ENCODE measurements around the gene CEP295NL. TPM values are rescaled to one million over a fixed set of nuclear protein-coding genes. Genes with fewer than 3 reads are reported as not detected.

CEP295NL gene
- total and polyA plus RNA-seq, 2 of the 13 experiments (the other 11 are each of a cell fraction or from before 2014, with no cell fraction given) = not detected

DNA sequence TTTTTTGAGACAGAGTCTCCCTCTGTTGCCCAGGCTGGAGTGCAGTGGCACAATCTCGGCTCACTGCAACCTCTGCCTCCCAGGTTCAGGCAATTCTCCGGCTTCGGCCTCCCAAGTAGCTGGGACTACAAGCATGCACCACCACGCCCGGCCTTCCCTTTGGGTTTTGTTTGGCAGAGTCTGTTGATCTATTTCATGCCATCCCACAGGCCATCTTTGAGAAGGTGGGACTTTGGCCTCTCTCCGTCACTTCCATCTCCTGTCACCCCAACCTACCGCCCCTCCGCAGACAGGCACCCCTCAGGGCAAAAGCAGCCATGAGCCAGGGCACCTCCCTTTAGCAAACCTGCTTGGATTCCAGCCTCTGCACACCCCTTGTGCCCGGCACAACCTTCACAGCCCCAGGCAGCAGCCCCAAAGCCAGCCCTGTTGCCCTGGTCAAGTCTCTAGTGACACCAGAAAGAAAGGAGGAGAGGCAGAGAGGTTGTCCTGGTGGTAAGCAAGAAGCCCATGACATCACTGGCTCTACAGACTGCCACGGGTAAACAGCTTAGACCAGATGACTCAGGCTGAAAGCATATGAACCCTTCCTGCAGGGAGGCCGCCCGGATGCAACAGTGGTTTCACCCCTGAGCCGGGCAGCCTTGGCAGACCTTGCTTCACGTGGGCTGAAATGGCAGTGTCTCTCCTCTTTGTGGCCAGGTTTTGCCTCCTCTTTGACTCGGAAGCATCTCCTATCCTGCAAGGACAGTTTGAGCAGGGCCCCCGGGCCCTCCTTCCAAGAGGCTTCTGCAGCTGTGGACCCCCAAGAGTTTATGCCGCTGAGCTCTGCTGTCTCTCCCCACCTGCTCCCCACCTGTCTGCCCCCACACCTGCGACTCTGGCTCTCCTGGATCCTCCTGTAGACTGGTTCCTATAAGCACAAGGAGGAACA is 30.3 kb upstream of the CEP295NL start (continued):
- TF ChIP-seq KDM6A (CRISPR knock-in tag; IDR thresholded peaks at IDR 0.05; ENCODE audit: low read depth) = 0 out of 2 replicates have a peak, but pooled peaks have one; percentile 23
- TF ChIP-seq KMT2B (CRISPR knock-in tag; IDR thresholded peaks at IDR 0.05) = no peak
- peak; percentile 68; the same call in 1 of the 2 replicates for TF ChIP-seq ZMYM3 (CRISPR knock-in tag; IDR thresholded peaks at IDR 0.05)
- TF ChIP-seq, protein P1, sequence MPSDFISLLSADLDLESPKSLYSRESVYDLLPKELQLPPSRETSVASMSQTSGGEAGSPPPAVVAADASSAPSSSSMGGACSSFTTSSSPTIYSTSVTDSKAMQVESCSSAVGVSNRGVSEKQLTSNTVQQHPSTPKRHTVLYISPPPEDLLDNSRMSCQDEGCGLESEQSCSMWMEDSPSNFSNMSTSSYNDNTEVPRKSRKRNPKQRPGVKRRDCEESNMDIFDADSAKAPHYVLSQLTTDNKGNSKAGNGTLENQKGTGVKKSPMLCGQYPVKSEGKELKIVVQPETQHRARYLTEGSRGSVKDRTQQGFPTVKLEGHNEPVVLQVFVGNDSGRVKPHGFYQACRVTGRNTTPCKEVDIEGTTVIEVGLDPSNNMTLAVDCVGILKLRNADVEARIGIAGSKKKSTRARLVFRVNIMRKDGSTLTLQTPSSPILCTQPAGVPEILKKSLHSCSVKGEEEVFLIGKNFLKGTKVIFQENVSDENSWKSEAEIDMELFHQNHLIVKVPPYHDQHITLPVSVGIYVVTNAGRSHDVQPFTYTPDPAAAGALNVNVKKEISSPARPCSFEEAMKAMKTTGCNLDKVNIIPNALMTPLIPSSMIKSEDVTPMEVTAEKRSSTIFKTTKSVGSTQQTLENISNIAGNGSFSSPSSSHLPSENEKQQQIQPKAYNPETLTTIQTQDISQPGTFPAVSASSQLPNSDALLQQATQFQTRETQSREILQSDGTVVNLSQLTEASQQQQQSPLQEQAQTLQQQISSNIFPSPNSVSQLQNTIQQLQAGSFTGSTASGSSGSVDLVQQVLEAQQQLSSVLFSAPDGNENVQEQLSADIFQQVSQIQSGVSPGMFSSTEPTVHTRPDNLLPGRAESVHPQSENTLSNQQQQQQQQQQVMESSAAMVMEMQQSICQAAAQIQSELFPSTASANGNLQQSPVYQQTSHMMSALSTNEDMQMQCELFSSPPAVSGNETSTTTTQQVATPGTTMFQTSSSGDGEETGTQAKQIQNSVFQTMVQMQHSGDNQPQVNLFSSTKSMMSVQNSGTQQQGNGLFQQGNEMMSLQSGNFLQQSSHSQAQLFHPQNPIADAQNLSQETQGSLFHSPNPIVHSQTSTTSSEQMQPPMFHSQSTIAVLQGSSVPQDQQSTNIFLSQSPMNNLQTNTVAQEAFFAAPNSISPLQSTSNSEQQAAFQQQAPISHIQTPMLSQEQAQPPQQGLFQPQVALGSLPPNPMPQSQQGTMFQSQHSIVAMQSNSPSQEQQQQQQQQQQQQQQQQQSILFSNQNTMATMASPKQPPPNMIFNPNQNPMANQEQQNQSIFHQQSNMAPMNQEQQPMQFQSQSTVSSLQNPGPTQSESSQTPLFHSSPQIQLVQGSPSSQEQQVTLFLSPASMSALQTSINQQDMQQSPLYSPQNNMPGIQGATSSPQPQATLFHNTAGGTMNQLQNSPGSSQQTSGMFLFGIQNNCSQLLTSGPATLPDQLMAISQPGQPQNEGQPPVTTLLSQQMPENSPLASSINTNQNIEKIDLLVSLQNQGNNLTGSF (CRISPR knock-in tag; IDR thresholded peaks at IDR 0.05) = no peak
- TF ChIP-seq, protein P2, sequence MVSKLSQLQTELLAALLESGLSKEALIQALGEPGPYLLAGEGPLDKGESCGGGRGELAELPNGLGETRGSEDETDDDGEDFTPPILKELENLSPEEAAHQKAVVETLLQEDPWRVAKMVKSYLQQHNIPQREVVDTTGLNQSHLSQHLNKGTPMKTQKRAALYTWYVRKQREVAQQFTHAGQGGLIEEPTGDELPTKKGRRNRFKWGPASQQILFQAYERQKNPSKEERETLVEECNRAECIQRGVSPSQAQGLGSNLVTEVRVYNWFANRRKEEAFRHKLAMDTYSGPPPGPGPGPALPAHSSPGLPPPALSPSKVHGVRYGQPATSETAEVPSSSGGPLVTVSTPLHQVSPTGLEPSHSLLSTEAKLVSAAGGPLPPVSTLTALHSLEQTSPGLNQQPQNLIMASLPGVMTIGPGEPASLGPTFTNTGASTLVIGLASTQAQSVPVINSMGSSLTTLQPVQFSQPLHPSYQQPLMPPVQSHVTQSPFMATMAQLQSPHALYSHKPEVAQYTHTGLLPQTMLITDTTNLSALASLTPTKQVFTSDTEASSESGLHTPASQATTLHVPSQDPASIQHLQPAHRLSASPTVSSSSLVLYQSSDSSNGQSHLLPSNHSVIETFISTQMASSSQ (IDR thresholded peaks at IDR 0.05; ENCODE audit: low read depth) = no peak
- TF ChIP-seq, protein P2 (CRISPR knock-in tag; IDR thresholded peaks at IDR 0.05; ENCODE audit: borderline replicate concordance) = no peak
- TF ChIP-seq, protein P3, sequence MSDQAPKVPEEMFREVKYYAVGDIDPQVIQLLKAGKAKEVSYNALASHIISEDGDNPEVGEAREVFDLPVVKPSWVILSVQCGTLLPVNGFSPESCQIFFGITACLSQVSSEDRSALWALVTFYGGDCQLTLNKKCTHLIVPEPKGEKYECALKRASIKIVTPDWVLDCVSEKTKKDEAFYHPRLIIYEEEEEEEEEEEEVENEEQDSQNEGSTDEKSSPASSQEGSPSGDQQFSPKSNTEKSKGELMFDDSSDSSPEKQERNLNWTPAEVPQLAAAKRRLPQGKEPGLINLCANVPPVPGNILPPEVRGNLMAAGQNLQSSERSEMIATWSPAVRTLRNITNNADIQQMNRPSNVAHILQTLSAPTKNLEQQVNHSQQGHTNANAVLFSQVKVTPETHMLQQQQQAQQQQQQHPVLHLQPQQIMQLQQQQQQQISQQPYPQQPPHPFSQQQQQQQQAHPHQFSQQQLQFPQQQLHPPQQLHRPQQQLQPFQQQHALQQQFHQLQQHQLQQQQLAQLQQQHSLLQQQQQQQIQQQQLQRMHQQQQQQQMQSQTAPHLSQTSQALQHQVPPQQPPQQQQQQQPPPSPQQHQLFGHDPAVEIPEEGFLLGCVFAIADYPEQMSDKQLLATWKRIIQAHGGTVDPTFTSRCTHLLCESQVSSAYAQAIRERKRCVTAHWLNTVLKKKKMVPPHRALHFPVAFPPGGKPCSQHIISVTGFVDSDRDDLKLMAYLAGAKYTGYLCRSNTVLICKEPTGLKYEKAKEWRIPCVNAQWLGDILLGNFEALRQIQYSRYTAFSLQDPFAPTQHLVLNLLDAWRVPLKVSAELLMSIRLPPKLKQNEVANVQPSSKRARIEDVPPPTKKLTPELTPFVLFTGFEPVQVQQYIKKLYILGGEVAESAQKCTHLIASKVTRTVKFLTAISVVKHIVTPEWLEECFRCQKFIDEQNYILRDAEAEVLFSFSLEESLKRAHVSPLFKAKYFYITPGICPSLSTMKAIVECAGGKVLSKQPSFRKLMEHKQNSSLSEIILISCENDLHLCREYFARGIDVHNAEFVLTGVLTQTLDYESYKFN (CRISPR knock-in tag; conservative IDR thresholded peaks at IDR 0.05) = peak; percentile 73
- TF ChIP-seq PHF21A (CRISPR knock-in tag; IDR thresholded peaks at IDR 0.05) = no peak
- TF ChIP-seq RARG (CRISPR knock-in tag; IDR thresholded peaks at IDR 0.05; ENCODE audit: low read depth) = no peak
- TF ChIP-seq, protein P4, sequence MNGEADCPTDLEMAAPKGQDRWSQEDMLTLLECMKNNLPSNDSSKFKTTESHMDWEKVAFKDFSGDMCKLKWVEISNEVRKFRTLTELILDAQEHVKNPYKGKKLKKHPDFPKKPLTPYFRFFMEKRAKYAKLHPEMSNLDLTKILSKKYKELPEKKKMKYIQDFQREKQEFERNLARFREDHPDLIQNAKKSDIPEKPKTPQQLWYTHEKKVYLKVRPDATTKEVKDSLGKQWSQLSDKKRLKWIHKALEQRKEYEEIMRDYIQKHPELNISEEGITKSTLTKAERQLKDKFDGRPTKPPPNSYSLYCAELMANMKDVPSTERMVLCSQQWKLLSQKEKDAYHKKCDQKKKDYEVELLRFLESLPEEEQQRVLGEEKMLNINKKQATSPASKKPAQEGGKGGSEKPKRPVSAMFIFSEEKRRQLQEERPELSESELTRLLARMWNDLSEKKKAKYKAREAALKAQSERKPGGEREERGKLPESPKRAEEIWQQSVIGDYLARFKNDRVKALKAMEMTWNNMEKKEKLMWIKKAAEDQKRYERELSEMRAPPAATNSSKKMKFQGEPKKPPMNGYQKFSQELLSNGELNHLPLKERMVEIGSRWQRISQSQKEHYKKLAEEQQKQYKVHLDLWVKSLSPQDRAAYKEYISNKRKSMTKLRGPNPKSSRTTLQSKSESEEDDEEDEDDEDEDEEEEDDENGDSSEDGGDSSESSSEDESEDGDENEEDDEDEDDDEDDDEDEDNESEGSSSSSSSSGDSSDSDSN (CRISPR knock-in tag; IDR thresholded peaks at IDR 0.05) = peak; percentile 81

Data from HepG2 (cell line).